Measurements from ENCODE around the gene BAG3.

Gene BAG3

GRCh38 chr10:119640384-119640783 lies 10.8 kb upstream of the BAG3 start:
- ATAC-seq (ENCODE audit: low read depth) (no peak), DNase-seq (ENCODE audit: low spot score) (no peak)
- no peak for TF ChIP-seq CTCF (IDR thresholded peaks at IDR 0.05; ENCODE audit: poor library complexity, severe bottlenecking)
- Histone ChIP-seq H3K36me3 (ENCODE audit: low read depth) (no peaks in the 10 kb centered on the region), H3K4me1 (ENCODE audit: insufficient read depth, poor library complexity, severe bottlenecking) (no peaks in the 10 kb centered on the region), H3K4me3 (ENCODE audit: severe bottlenecking) (no peak overlapping the region), H3K27me3 (ENCODE audit: insufficient read depth, poor library complexity, severe bottlenecking) (no peaks in the 10 kb centered on the region), H3K27ac (ENCODE audit: poor library complexity, severe bottlenecking) (no peak overlapping the region), H3K9me3 (ENCODE audit: severe bottlenecking) (peaks cover 2% of the 10 kb centered on the region)

- no peak for TF ChIP-seq CTCF (IDR thresholded peaks at IDR 0.05; ENCODE audit: poor library complexity, severe bottlenecking)
- Histone ChIP-seq H3K4me1 (ENCODE audit: insufficient read depth, poor library complexity, severe bottlenecking) (no peaks in the 10 kb centered on the region), H3K36me3 (ENCODE audit: low read depth) (no peaks in the 10 kb centered on the region), H3K4me3 (ENCODE audit: severe bottlenecking) (no peak overlapping the region), H3K27me3 (ENCODE audit: insufficient read depth, poor library complexity, severe bottlenecking) (no peaks in the 10 kb centered on the region), H3K27ac (ENCODE audit: poor library complexity, severe bottlenecking) (no peak overlapping the region), H3K9me3 (ENCODE audit: severe bottlenecking) (peaks cover 2% of the 10 kb centered on the region)
- no peak for DNase-seq (ENCODE audit: low spot score)
- ATAC-seq (ENCODE audit: low read depth), result no peak
Measured at GRCh38 chr10:119640875-119641526, 10.2 kb upstream of the BAG3 start.

- Histone ChIP-seq H3K4me1 (ENCODE audit: insufficient read depth, poor library complexity, severe bottlenecking) (no peaks in the 10 kb centered on the region), H3K36me3 (ENCODE audit: low read depth) (no peaks in the 10 kb centered on the region), H3K4me3 (ENCODE audit: severe bottlenecking) (no peak overlapping the region), H3K27me3 (ENCODE audit: insufficient read depth, poor library complexity, severe bottlenecking) (no peaks in the 10 kb centered on the region), H3K9me3 (ENCODE audit: severe bottlenecking) (peaks cover 2% of the 10 kb centered on the region), H3K27ac (ENCODE audit: poor library complexity, severe bottlenecking) (no peak overlapping the region)
- TF ChIP-seq CTCF (IDR thresholded peaks at IDR 0.05; ENCODE audit: poor library complexity, severe bottlenecking), result no peak
- DNase-seq (ENCODE audit: low spot score), result no peak
- ATAC-seq (ENCODE audit: low read depth), result no peak
Measured at GRCh38 chr10:119642556-119643111, 8.5 kb upstream of the BAG3 start.

GRCh38 chr10:119643306-119644204 lies 7.6 kb upstream of the BAG3 start:
- no peak for DNase-seq (ENCODE audit: low spot score)
- H3K27ac ChIP-seq (ENCODE audit: poor library complexity, severe bottlenecking), result no peak overlapping the region
- ATAC-seq (ENCODE audit: low read depth), result no peak
- TF ChIP-seq CTCF (IDR thresholded peaks at IDR 0.05; ENCODE audit: poor library complexity, severe bottlenecking), result no peak
- no peaks in the 10 kb centered on the region for H3K36me3 ChIP-seq (ENCODE audit: low read depth)
- no peak overlapping the region for H3K4me3 ChIP-seq (ENCODE audit: severe bottlenecking)
- H3K4me1 ChIP-seq (ENCODE audit: insufficient read depth, poor library complexity, severe bottlenecking), result no peaks in the 10 kb centered on the region
- peaks cover 2% of the 10 kb centered on the region for H3K9me3 ChIP-seq (ENCODE audit: severe bottlenecking)
- H3K27me3 ChIP-seq (ENCODE audit: insufficient read depth, poor library complexity, severe bottlenecking), result no peaks in the 10 kb centered on the region
